Mucosa of descending colon (tissue), 3 donors: ENCODE data around the gene MBD5. TPM values are rescaled to one million over a fixed set of nuclear protein-coding genes. Genes with fewer than 3 reads are reported as not detected.

Source experiments
- ATAC-seq: fragments of 200-7000 bp; cut with Tn5 transposase; one replicate; pipeline ENCODE4 v1.9.1; 2020; ENCODE audit warnings: mild to moderate bottlenecking, moderate library complexity
- DNase-seq, 3 donors: peaks; one replicate each; pipeline ENCODE4 v3.0.0-alpha.2; 2020
- H3K36me3 ChIP-seq: fragments of 200-600 bp; one replicate; pipeline ENCODE4 v1.8.0; 2021; ENCODE audit warnings: low read depth, mild to moderate bottlenecking
- H3K4me1 ChIP-seq: fragments of 200-600 bp; one replicate; pipeline ENCODE4 v1.8.0; 2021; ENCODE audit warnings: low read depth, mild to moderate bottlenecking
- H3K4me3 ChIP-seq: fragments of 200-600 bp; one replicate; pipeline ENCODE4 v1.8.0; 2021; ENCODE audit warnings: mild to moderate bottlenecking
- H3K9me3 ChIP-seq: fragments of 200-600 bp; one replicate; pipeline ENCODE4 v1.8.0; 2021; ENCODE audit warnings: mild to moderate bottlenecking
- CTCF ChIP-seq: fragments of 200-600 bp; IDR thresholded peaks from one replicate; pipeline ENCODE4 v1.8.0; 2022; ENCODE audit warnings: antibody characterized with exemption, mild to moderate bottlenecking
- intact Hi-C, 2 donors: fragments of 100-400 bp; cut with DNase I in 1 of 2; cut with micrococcal nuclease in 1 of 2; formaldehyde crosslinking; loops; one replicate each; pipeline versions ENCODE4 v1.11.0 to v1.11.1; 2022; cut with DNase I, micrococcal nuclease
- total RNA-seq, 3 donors: library from RNA; stranded (reverse); fragmentation: NEBNext Ultra II Directional in 2 of 3; extraction: Animal tissue kit (Norgen Biotek cat#: 25700) in 2 of 3; gene quantifications; one replicate each; pipeline versions ENCODE4 v1.2.1 to v1.2.4, GENCODE V29; 2021 to 2023
- donor health status: DM: no; HTN: no; CAD: no; lungs with moderate emphysema.
- donor health status: DM: no; HTN: no; CAD: no.
- donor health status: DM: no; HTN: yes; CAD: no.

Gene MBD5
- total RNA-seq, 3 donors from 2014 or later: 31.8 to 69.8 (median 43.8) TPM

DNA sequence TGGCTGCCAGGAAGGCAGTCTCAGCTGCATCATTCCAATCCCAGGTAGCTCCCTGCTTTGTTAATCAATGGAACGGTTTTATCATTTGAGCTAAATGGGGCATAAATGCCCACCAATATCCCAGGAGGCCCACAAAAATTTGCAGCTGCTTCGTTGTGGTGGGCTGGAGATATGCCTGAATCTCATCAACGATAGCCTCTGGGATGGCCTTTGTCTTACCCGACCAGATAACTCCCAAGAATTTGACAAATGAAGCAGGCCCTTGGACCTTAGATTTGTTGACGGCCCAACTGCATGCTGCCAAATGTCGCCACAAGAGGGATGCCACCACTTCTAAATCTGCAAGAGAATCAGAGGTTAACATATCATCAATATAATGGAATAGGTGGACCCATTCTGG lies 236.4 kb downstream of the MBD5 start:
- no peak for TF ChIP-seq CTCF
- intact Hi-C loops: no loop called here
- DNase-seq (no peak), ATAC-seq (no peak)
- H3K4me3 ChIP-seq: no peak overlapping the region
- H3K9me3 ChIP-seq: peaks cover 18% of the 10 kb centered on the region
- no peaks in the 10 kb centered on the region for H3K36me3 ChIP-seq
- H3K4me1 ChIP-seq: no peaks in the 10 kb centered on the region

DNA sequence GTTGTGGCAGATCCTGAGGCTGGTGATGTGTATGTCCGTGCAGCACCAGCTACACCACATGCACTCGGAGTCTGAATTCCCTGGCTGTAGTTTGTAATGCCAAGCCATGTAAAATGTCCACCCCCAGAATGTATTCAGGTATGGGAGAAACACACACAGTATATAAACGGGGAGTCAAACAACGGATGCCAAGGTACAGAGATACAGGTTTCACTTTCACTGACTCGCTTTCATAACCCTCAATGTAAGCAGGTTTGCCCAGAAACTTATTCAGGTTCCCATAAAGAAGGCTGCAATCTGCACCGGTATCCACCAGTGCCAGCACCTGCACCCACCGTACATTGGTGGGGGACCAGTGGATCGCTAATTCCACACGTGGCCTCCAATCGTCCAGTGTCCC lies 237.2 kb downstream of the MBD5 start:
- intact Hi-C loops: no loop called here
- DNase-seq (no peak), ATAC-seq (no peak)
- TF ChIP-seq CTCF: no peak
- H3K36me3 ChIP-seq: no peaks in the 10 kb centered on the region
- peaks cover 18% of the 10 kb centered on the region for H3K9me3 ChIP-seq
- no peaks in the 10 kb centered on the region for H3K4me1 ChIP-seq
- H3K4me3 ChIP-seq: no peak overlapping the region

GRCh38 chr2:148259674-148260073 lies 238.8 kb downstream of the MBD5 start:
- no peak for TF ChIP-seq CTCF
- intact Hi-C loops: no loop called here
- Histone ChIP-seq H3K9me3 (peaks cover 8% of the 10 kb centered on the region), H3K36me3 (no peaks in the 10 kb centered on the region), H3K4me3 (no peak overlapping the region), H3K4me1 (no peaks in the 10 kb centered on the region)
- DNase-seq (no peak), ATAC-seq (no peak)

GRCh38 chr2:148263890-148264289 lies 243.0 kb downstream of the MBD5 start:
- H3K9me3 ChIP-seq: peaks cover 3% of the 10 kb centered on the region
- DNase-seq (no peak), ATAC-seq (no peak)
- H3K4me3 ChIP-seq: no peak overlapping the region
- no peak for TF ChIP-seq CTCF
- intact Hi-C loops: no loop called here
- H3K4me1 ChIP-seq: no peaks in the 10 kb centered on the region
- no peaks in the 10 kb centered on the region for H3K36me3 ChIP-seq

- H3K4me1 ChIP-seq: no peaks in the 10 kb centered on the region
- no peak for TF ChIP-seq CTCF
- no peak overlapping the region for H3K4me3 ChIP-seq
- H3K9me3 ChIP-seq: no peaks in the 10 kb centered on the region
- DNase-seq (no peak), ATAC-seq (no peak)
- intact Hi-C loops: no loop called here
- H3K36me3 ChIP-seq: no peaks in the 10 kb centered on the region
Measured at GRCh38 chr2:148273158-148273691, 252.3 kb downstream of the MBD5 start.

GRCh38 chr2:148279216-148279615 lies 258.3 kb downstream of the MBD5 start:
- TF ChIP-seq CTCF: no peak
- ATAC-seq: no peak
- no peak for DNase-seq
- Histone ChIP-seq H3K9me3 (no peaks in the 10 kb centered on the region), H3K4me3 (no peak overlapping the region), H3K36me3 (no peaks in the 10 kb centered on the region), H3K4me1 (no peaks in the 10 kb centered on the region)
- intact Hi-C loops: no loop called here
